Panc1 (cell line): ENCODE results near the gene TP53BP1.

Experiments
- CTCF ChIP-seq: fragments of 450-650 bp; IDR thresholded peaks from 2 replicates; pipeline ENCODE4 v1.5.1; 2017; ENCODE audit warnings: mild to moderate bottlenecking
- POLR2AphosphoS5 ChIP-seq: IDR thresholded peaks from 2 replicates; pipeline ENCODE4 v1.6.1; 2012; ENCODE audit warnings: mild to moderate bottlenecking, low read depth, low read length, moderate library complexity
- REST ChIP-seq, 2 experiments: IDR thresholded peaks; 2 replicates each; pipeline ENCODE4 v1.6.1; 2011 to 2012; ENCODE audit warnings: low read depth in 2 of 2, control low read depth in 1 of 2, low read length in 1 of 2, mild to moderate bottlenecking in 1 of 2, moderate library complexity in 1 of 2; ENCODE audit not compliant: insufficient read depth in 1 of 2
- SIN3A ChIP-seq: IDR thresholded peaks from 2 replicates; pipeline ENCODE4 v1.6.1; 2012; ENCODE audit warnings: low read depth, mild to moderate bottlenecking, low read length, moderate library complexity, borderline replicate concordance; ENCODE audit not compliant: insufficient read depth
- TCF7L2 ChIP-seq: IDR thresholded peaks from 2 replicates; pipeline ENCODE4 v1.6.1; 2011; ENCODE audit warnings: mild to moderate bottlenecking, low read depth, low read length, inconsistent platforms

GRCh38 chr15:43440721-43441281 is 52.2 kb downstream of the TP53BP1 start:
- TF ChIP-seq SIN3A (no peak), CTCF (no peak), REST (IDR thresholded peaks at IDR 0.05; ENCODE audit: insufficient read depth in 1 of 2, low read depth in 2 of 2, low read length in 1 of 2) (no peak), POLR2AphosphoS5 (no peak), TCF7L2 (no peak)
